GM12801 (cell line): Measurements from ENCODE around the gene ARL15.

Experiments used
- CTCF ChIP-seq: IDR thresholded peaks from one replicate; pipeline ENCODE4 v1.5.1; 2011; ENCODE audit warnings: control low read depth; ENCODE audit not compliant: insufficient read length; ENCODE audit errors: extremely low read depth

ARL15 gene

GRCh38 chr5:54309691-54310432 is 511 bp downstream of the ARL15 start:
- no peak for TF ChIP-seq CTCF

- TF ChIP-seq CTCF: no peak
Measured at GRCh38 chr5:54309276-54309675, 1.1 kb downstream of the ARL15 start.

GRCh38 chr5:54307583-54307982 is 2.8 kb downstream of the ARL15 start:
- no peak for TF ChIP-seq CTCF

GRCh38 chr5:54306893-54307292 is 3.5 kb downstream of the ARL15 start:
- TF ChIP-seq CTCF: no peak

- TF ChIP-seq CTCF: no peak
Measured at GRCh38 chr5:54305737-54306136, 4.6 kb downstream of the ARL15 start.

- no peak for TF ChIP-seq CTCF
Measured at GRCh38 chr5:54304040-54304439, 6.3 kb downstream of the ARL15 start.

GRCh38 chr5:54302267-54302687 is 8.1 kb downstream of the ARL15 start:
- TF ChIP-seq CTCF: no peak
